Amygdala (tissue), 56 donors: ENCODE data around the gene SLC7A7.
"Not testable (repeated sequence)": the region's sequence is repeated elsewhere in the genome, so short reads cannot be mapped to it uniquely, and the experiment has no call there.

Source experiments
- DNase-seq, 56 donors: peaks; one replicate each; lab custom pipeline; 2025; lab: John Stamatoyannopoulos, UW

Gene SLC7A7

GRCh38 chr14:22796087-22796707 lies 19.0 kb downstream of the SLC7A7 start:
- DNase-seq, result no peak

DNA sequence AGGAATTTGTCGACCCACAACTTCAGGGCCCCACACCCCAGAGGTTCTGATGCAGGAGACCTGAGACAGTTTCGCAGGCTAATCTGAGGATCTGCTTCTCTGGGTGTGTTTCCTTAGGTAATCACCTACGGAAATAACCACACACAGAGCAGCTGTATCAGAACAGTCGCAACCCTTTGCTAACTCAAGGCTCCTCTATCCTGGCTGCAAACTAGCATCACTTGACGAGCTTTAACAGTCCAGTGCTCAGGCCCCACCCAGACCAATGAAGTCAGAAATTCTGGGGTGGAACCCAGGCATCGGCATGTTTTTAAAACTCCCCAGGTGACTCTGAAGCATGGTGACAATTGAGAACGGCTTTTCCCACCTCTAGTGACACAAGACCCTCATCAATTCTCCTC lies 20.7 kb downstream of the SLC7A7 start:
- DNase-seq, result no peak

DNA sequence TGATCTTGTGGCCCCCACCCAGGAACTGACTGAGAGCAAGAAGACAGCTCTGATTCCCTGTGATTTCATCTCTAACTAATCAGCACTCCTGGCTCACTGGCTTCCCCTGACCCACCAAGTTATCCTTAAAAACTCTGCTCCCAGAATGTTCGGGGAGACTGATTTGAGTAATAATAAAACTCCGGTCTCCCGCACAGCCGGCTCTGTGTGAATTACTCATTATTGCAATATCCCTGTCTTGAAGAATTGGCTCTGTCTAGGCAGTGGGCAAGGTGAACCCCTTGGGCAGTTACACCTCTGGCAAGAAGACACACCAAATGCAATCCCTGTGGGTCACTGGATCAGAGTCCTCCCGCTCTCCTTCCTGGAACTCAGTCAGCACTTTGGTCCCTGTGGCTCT lies 21.3 kb downstream of the SLC7A7 start:
- no peak for DNase-seq

DNA sequence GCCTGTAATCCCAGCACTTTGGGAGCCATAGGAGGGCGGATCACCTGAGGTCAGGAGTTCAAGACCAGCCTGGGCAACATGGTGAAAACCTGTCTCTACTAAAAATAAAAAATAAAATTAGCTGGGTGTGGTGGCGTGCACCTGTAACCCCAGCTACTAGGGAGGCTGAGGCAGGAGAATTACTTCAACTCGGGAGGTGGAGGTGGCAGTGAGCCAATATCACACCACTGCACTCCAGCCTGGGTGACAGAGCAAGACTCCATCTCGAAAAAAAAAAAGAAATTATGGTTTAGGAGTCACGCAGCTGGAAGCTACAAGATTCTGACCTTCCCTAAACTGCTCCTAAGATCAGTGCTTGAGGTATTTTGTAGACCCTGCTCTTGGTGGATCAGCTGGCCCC lies 21.7 kb downstream of the SLC7A7 start:
- not testable (repeated sequence) for DNase-seq

DNA sequence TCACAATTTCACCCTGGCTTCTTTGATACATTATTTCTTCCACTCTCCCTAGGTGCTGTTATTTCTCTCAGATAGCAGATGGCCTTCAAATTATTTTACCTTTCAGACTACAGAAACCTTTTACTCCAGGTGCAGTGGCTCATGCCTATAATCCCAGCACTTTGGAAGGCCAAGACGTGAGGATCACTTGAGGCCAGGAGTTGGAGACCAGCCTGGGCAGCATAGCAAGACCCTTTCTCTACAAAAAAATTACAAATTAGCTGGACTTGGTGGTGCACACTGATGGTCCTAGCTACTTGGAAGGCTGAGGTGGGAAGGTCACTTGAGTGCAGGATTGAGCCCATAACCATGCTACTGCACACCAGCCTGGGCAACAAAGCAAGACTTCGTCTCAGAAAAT lies 23.1 kb downstream of the SLC7A7 start:
- DNase-seq, result no peak

GRCh38 chr14:22791301-22791700 lies 23.9 kb downstream of the SLC7A7 start:
- DNase-seq, result no peak

DNA sequence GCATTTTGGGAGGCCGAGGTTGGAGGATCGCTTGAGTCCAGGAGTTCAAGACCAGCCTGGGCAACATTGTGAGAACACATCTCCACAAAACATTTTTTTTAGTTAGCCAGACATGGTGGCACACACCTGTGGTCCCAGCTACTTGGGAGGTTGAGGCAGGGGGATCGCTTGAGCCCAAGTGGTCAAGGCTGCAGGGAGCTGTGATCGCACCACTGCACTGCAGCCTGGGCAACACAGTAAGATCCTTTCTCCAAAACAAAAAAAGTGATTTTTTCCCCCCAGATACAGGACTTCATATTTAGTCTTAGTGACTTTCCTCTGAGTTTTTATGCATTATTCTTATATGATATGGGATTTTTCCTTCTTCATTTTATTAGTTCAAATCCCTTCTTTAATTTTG lies 28.6 kb downstream of the SLC7A7 start:
- DNase-seq, result no peak

GRCh38 chr14:22781301-22781991 lies 33.8 kb downstream of the SLC7A7 start:
- DNase-seq, result no peak

DNA sequence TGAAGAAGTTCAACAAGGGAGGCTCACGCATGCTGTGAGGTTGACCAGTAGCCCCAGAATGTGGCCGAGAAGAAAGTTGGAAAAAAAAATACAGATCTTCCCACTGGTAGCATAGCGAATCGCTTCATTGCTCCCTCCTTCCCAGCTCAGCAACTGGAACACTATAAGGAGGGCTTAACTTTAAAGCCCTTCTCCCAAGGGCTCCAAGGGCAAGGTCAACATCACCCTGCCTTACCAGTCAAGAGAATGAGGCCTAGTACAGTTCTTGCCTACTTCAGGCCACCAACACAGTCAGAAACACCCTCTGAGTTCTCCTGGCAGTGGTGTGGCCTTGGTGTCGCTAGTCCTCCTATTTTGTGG lies 34.3 kb downstream of the SLC7A7 start:
- DNase-seq, result no peak

GRCh38 chr14:22780105-22780679 lies 35.0 kb downstream of the SLC7A7 start:
- DNase-seq, result no peak

- no peak for DNase-seq
Observed at GRCh38 chr14:22778084-22778483, 37.2 kb downstream of the SLC7A7 start.

GRCh38 chr14:22776849-22777248 lies 38.4 kb downstream of the SLC7A7 start:
- DNase-seq, result not testable (repeated sequence)

DNA sequence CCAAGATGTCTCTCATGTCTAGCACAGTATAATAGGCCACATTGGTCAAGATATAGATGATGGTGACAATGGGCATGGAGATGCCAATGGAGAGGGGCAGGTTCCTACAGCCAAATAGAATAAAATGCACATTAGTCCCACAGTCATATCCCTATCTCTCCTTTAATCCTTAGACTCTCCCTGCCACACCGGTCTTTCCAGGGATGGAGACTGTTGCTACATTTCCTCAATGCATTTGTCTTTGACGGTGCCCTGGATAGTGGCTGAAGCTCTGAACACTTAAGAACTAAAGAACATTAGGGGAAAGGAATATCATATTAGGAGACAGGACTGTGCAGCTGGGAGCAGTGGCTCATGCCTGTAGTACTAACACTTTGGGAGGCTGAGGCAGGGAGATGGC lies 39.0 kb downstream of the SLC7A7 start:
- DNase-seq, result no peak

GRCh38 chr14:22774011-22774706 lies 41.1 kb downstream of the SLC7A7 start:
- no peak for DNase-seq

- no peak for DNase-seq
Observed at GRCh38 chr14:22773162-22774010, 41.8 kb downstream of the SLC7A7 start.

- DNase-seq, result no peak
Observed at GRCh38 chr14:22772725-22773124, 42.5 kb downstream of the SLC7A7 start.

DNA sequence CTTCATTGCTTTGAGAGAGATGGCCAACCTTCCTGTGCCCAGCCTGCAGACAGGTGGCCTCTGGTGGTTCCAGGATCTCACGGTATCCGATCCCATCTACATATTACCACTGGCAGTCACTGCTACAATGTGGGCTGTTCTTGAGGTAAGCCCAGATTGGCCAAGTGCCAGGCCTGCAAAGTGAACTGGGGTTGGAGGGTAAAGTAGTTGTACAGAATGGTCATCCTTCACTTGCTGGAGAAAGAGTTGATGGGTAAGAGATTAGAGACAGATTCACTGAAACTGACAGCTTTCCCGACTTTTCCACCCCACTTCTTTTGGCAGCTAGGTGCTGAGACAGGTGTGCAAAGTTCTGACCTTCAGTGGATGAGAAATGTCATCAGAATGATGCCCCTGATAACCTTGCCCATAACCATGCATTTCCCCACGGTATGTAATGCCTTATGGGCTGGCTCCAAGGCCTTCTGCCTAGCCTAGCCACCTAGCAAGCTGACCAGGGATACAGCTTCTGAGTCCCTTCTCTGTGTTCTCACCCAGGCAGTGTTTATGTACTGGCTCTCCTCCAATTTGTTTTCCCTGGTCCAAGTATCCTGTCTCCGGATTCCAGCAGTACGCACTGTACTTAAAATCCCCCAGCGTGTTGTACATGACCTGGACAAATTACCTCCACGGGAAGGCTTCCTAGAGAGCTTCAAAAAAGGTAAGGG lies 44.6 kb downstream of the SLC7A7 start:
- DNase-seq, result no peak

GRCh38 chr14:22769369-22769768 lies 45.9 kb downstream of the SLC7A7 start:
- DNase-seq, result no peak

DNA sequence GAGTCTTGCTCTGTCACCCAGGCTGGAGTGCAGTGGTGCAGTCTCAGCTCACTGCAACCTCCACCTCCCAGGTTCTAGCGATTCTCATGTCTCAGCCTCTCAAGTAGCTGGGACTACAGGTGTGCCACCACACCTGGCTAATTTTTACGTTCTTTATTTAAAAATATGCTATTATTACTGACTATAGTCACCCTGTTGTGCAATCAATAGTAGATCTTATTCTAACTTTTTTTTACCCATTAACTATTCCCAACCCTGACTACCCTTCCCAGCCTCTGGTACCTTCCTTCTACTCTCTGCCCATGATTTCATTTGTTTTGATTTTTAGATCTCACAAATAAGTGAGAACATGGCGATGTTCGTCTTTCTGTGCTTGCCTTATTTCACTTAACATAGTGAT lies 46.3 kb downstream of the SLC7A7 start:
- no peak for DNase-seq

DNA sequence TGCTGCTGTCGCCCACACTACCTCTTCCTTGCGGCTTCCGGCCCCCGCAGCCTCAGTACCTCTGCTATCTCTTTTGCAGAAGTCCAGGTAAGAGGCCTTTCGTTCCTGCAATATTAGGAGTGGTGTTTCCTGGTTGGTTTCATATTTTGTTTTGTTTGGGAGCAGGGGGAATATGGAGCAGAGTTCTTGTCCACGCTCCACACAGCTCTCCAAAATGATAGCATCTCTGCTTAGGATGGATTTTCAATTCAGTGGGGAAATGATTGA lies 48.0 kb downstream of the SLC7A7 start:
- DNase-seq, result no peak
